Activated T-cell treated with anti-CD3 and anti-CD28 coated beads, Interleukin-2, amount 50 U/mL, for 4 hours (primary cell): ENCODE data around the gene GORASP1. TPM values are rescaled to one million over a fixed set of nuclear protein-coding genes. Genes with fewer than 3 reads are reported as not detected.
A peak's percentile ranks its signal among the peaks of the same experiment; 100 is the strongest.

ENCODE experiments used
- ATAC-seq, 2 donors: fragments of 200-7000 bp; cut with Tn5 transposase; one replicate each; pipeline ENCODE4 v1.10.0; 2021
- DNase-seq: peaks from one replicate; pipeline ENCODE4 v3.0.0-alpha.2; 2020
- H3K27me3 Mint-ChIP-seq: one replicate; pipeline ENCODE4 v1.8.0; 2021; ENCODE audit warnings: low read depth, mixed read lengths
- H3K36me3 Mint-ChIP-seq: one replicate; pipeline ENCODE4 v1.8.0; 2022; ENCODE audit warnings: mixed read lengths; ENCODE audit not compliant: insufficient read depth
- H3K4me1 Mint-ChIP-seq: one replicate; pipeline ENCODE4 v1.8.0; 2021; ENCODE audit warnings: low read depth, mixed read lengths
- H3K4me3 Mint-ChIP-seq: one replicate; pipeline ENCODE4 v1.8.0; 2021; ENCODE audit warnings: mild to moderate bottlenecking, moderate library complexity, mixed read lengths
- H3K9me3 Mint-ChIP-seq: one replicate; pipeline ENCODE4 v1.8.0; 2021; ENCODE audit warnings: mixed read lengths
- total RNA-seq, 3 donors: library from RNA; stranded (reverse); gene quantifications; one replicate each; pipeline ENCODE4 v1.2.1, GENCODE V29; 2021

Gene GORASP1
- total RNA-seq, 3 donors from 2014 or later, result 31.8 to 34.7 (median 33.0) TPM

DNA sequence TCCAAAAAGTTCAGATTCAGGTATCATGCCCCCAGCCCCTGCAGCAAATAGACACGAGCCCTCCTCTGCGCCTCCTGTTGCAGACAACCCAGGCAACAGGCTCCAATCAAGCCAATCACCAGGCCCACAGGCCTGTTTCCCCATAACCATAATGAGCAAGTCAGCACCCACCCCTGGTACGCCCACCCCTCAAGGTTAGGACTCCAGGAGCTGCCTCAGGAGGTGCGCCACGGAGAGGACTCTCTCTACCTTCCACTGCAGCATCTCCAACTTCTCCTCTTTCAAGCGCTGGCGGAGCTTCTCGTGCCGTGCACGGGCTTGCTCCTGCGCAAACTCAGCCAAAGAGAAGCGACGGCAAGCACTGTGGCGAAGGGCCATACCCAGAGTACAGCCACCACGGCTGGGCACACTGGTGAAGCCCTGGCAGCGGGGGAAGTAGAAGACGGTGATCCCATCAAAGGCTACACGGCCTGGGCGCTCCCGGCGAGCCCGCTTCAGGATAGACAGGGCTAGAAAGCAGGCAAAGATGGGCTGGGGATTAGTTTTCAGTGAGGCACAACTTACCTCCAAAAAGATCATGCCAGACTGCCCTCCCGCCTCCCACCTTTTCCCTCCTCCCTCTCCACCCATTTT lies 37.4 kb upstream of the GORASP1 start:
- DNase-seq (no peak), ATAC-seq (no peak)
- H3K36me3 Mint-ChIP-seq, result peaks cover 70% of the 10 kb centered on the region
- H3K9me3 Mint-ChIP-seq, result no peaks in the 10 kb centered on the region
- no peak overlapping the region for H3K4me3 Mint-ChIP-seq
- peaks cover 60% of the 10 kb centered on the region for H3K4me1 Mint-ChIP-seq
- H3K27me3 Mint-ChIP-seq, result no peaks in the 10 kb centered on the region

DNA sequence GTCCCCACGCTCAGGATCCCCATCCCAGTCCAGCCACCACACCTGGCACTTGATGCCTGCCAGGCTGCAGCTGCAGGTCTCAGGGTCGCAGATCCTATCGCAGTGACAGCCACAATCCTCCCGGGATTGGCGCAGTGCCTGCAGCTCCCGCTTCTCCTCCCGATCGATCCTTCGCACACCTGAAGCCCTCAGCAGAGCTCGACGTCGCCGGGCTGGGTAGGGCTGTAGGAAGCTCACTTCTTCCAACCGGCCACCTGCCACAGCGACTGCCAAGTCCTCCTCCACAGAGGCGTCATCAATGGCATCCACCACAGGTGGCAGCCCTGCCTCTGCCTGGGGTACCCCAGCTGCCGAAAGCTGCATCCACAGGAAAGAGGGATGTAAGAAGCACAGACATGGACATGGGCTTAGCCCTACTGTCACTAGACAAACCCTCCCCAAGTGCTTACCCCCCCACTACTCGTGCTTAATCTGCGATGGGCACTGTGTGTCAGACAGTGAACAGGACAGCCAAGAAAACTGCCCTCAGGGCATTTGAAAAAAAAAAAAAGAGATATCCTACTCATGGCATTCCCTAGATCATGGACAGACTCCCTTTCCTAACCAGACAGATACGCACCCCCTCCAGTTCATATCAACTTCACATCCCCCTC lies 36.8 kb upstream of the GORASP1 start:
- peaks cover 64% of the 10 kb centered on the region for H3K36me3 Mint-ChIP-seq
- peaks cover 55% of the 10 kb centered on the region for H3K4me1 Mint-ChIP-seq
- no peak overlapping the region for H3K4me3 Mint-ChIP-seq
- DNase-seq, result no peak
- no peak for ATAC-seq
- H3K27me3 Mint-ChIP-seq, result no peaks in the 10 kb centered on the region
- no peaks in the 10 kb centered on the region for H3K9me3 Mint-ChIP-seq

DNA sequence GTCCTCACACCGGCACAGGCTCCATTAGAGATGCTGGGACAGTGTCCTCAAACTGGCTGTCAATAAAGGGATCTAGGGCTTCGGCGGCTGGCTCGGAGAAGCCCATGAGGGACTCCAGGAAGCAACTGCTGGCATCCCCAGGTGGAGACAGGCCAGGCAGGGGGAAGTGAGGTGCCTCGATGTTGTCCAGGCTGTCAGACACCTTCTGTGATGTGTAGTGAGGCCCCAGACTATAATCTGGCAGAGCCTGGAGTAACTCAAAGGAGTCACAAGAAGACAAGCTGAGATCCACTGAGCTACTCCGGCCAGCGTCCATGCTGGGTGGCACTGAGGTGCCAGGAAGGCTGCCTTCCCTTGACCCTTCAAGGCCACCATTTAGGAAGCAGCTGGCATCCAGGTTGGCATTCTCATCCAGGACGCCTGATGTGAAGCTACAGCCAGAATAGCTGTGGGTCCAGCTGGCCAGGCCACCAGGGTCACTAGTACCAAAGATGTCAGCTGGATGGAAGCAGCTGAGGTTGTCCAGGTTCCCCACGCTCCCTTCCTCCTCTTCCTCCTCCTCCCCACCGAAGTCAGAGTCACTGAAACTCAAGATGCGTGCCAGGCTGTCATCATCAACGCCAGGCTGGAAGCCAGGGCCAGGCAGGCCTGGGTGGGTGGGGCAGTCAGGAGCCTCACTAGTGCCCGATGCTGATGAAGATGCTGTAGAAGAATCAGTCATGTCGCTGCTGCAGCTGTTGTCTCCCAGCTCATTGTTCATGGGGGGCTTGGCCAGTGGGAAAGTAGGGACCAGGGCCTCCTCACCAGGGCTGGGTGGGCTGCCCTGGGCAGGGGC lies 35.8 kb upstream of the GORASP1 start:
- no peak for ATAC-seq
- peaks cover 52% of the 10 kb centered on the region for H3K4me1 Mint-ChIP-seq
- no peaks in the 10 kb centered on the region for H3K9me3 Mint-ChIP-seq
- no peak overlapping the region for H3K4me3 Mint-ChIP-seq
- H3K27me3 Mint-ChIP-seq, result no peaks in the 10 kb centered on the region
- DNase-seq, result no peak
- H3K36me3 Mint-ChIP-seq, result peaks cover 55% of the 10 kb centered on the region

DNA sequence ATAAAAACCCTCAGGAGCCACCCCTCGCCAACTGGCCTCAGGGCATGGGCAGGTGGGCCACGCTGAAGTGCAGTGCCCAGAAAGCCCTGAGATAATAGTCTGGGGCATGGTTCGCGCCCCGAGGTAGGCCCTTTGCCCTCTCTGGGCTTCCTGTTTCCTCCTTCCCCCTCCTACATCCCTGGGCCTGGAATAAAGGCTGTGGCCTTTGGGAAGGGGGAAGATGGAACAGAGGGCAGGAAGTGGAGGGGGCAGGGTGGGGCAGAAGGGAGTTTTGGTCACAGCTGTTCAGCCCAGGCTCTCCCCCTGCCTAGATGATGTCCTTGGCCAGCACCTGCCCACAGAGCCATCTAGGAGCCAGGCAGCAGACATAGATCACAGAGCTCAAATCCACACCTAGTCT lies 34.6 kb upstream of the GORASP1 start:
- H3K27me3 Mint-ChIP-seq, result no peaks in the 10 kb centered on the region
- H3K4me1 Mint-ChIP-seq, result peaks cover 40% of the 10 kb centered on the region
- H3K4me3 Mint-ChIP-seq, result no peak overlapping the region
- peaks cover 54% of the 10 kb centered on the region for H3K36me3 Mint-ChIP-seq
- no peak for DNase-seq
- ATAC-seq, result no peak
- no peaks in the 10 kb centered on the region for H3K9me3 Mint-ChIP-seq

DNA sequence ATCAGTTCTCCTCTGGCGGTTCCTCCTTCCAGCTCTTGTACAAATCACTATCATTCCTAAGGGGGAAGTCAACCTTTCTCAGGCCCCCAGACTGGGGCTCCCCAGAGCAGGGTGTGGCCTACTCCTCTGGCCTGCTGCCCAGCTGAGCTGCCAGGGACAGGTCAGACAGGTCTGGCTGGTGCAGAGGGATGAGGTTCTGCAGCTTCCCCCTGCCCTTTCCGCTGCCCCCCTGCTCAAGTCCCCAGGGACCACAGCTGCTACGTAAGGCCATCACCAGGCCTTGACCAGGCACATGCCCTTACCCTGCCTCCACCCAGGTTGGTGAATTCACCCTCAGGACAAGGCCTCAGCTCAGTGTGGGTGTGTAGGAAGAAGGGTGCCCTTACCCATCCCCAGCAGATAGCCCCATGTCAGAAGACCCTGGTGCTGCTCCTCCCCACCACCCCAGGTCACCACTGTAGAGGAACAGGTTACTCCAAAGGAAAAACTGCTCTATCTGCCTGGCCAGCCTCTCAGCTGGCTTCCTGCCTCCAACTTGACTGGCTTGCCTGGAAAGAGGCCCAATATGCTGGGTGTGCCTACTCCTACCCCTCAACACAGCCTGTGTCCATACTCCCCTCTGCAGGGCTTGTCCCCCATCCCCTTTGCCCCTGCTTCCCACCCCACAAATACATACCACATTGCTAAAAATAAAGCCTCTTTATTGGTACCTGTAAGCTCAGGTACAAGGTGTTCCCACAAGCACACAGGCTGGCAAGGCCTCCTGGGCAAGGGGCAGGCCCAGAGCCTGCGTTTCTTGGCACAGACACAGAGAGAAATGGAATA lies 34.0 kb upstream of the GORASP1 start:
- ATAC-seq (peak in 1 of 2 donors; percentile 2), DNase-seq (no peak)
- Mint-ChIP-seq H3K9me3 (no peaks in the 10 kb centered on the region), H3K36me3 (peaks cover 47% of the 10 kb centered on the region), H3K27me3 (no peaks in the 10 kb centered on the region), H3K4me1 (peaks cover 33% of the 10 kb centered on the region), H3K4me3 (no peak overlapping the region)

DNA sequence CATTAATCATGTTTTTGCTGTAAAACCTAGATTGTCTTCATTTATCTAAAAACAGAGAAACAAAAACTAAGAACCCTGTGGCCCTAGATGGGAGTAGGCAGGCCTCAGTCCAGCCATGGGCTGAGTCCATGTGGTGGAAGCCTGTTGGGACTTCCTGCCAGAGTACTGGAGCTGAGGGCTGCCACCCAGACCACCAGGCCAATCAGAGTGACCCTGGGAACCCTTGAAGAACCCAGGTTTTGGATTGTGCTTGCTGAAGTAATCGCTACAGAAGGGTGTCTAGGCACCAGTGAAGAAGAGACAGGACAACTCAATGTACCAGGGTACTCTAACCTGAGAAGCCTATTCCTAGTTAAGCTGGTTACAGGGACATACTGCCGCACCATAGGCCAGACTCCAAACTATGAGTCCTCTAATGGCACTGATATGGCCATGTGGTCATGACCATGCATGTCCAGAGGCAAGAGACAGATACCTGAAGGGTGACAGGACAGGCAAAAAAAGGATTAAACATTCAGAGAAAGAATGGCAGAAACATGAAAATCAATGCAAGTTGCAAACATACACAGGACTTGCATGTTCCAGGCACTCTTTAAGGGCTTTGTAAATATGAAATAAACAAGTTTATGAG lies 33.0 kb upstream of the GORASP1 start:
- Mint-ChIP-seq H3K27me3 (no peaks in the 10 kb centered on the region), H3K4me1 (peaks cover 26% of the 10 kb centered on the region), H3K4me3 (no peak overlapping the region), H3K9me3 (no peaks in the 10 kb centered on the region), H3K36me3 (peaks cover 40% of the 10 kb centered on the region)
- DNase-seq (no peak), ATAC-seq (no peak)

DNA sequence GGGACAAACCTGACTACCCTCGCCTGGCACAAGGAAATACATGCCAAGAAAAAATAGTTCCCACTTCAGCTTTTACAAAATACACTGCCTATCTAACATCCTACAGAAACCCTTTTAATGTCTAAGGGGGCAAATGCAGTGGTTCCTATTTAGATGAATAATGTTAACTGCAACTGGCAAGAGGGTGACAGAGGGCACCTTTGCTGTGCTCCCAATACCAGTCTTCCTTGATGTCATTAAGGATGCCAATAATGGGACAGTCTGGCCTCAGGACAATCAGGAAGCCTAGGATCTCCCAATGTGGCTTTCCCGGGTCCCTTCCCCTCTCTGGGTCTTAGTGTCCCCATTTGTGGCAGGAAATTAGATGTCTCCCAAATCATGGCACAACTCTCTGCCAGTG lies 32.0 kb upstream of the GORASP1 start:
- Mint-ChIP-seq H3K9me3 (no peaks in the 10 kb centered on the region), H3K27me3 (no peaks in the 10 kb centered on the region), H3K4me1 (peaks cover 23% of the 10 kb centered on the region), H3K36me3 (peaks cover 37% of the 10 kb centered on the region), H3K4me3 (no peak overlapping the region)
- ATAC-seq (no peak), DNase-seq (no peak)

DNA sequence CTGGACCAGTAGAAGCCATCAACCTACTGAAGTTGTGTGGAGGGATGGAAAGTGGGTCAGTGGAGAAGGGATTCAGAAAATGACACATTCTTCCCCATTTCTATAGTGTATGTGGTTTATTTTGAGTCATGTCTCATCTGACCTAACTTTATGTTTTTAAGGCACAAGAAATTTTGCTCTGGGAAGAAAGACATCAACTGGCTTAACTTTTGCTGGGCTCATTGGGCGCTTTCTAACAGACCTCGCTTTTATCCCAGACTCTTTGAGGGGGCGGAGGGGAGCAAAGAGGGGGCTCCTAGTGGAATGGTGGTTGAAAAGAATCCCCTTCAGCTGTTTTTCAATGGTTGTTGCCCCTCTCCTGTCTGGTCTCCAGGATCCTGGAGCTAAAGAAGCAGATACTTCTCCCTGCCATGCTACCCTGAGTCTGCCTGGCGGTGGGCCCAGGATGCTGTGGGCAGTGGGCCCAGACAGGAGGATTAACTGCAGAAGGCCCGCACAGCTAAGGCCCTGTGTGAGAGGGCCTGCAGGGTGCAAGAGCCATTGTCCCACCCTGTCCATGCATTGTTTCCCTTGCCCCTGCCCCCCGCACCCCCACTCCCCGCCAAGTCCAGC lies 31.5 kb upstream of the GORASP1 start:
- ATAC-seq (peak; percentile 32 to 33), DNase-seq (no peak)
- Mint-ChIP-seq H3K36me3 (peaks cover 32% of the 10 kb centered on the region), H3K9me3 (no peaks in the 10 kb centered on the region), H3K4me3 (no peak overlapping the region), H3K4me1 (peaks cover 22% of the 10 kb centered on the region), H3K27me3 (no peaks in the 10 kb centered on the region)

DNA sequence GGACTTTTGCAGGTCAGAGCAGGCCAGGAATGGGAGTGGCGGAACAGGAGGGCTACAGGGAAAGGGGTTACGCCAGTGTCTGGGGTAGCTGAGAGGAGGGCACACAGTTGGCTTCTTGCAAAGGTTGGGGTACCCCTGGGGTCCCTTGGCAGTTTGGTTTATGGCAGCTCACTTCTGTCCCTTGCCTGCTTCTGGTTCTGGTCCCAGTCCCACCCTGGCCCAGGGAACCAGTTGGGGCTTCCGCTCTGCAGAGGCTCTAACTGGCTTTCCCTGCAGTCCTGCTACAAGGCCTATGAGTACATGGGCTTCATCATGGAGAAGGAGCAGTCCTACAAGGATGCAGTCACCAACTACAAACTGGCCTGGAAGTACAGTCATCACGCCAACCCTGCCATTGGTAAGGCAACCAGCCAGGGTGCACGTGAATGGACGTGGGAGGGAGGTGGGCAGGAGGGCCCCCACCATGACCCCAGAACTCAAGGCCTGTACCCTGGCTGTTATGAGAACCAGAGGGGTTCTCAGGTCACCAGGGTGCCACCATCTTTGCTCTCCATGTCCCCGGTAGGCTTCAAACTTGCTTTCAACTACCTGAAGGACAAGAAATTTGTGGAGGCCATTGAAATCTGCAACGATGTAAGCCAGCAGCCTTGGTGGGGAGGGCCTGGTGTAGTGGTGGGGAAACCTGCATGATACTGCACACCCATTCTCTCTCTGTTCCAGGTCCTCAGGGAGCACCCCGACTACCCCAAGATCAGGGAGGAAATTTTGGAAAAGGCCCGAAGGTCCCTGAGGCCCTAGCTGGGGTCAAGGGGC lies 30.8 kb upstream of the GORASP1 start:
- no peaks in the 10 kb centered on the region for H3K9me3 Mint-ChIP-seq
- peaks cover 22% of the 10 kb centered on the region for H3K4me1 Mint-ChIP-seq
- peaks cover 28% of the 10 kb centered on the region for H3K36me3 Mint-ChIP-seq
- DNase-seq (no peak), ATAC-seq (no peak)
- H3K27me3 Mint-ChIP-seq, result no peaks in the 10 kb centered on the region
- no peak overlapping the region for H3K4me3 Mint-ChIP-seq

DNA sequence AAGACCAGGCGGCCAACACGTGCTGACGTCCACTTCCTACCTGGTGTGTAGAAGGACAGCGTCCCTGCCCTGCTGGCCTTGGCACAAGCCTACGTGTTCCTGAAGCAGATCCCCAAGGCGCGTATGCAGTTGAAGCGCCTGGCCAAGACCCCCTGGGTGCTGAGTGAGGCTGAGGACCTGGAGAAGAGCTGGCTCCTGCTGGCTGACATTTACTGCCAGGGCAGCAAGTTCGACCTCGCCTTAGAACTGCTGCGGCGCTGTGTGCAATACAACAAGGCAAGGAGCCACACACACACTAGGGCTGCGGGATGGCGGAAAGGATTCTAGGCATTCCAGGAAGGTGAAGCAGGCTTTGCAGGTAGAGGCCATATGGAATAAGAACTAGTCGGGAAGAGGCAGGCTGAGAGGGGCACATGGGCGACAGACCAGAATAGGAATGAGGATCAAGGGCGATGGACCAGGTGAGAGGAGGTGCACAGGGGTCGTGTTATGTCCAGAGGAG lies 30.1 kb upstream of the GORASP1 start:
- Mint-ChIP-seq H3K36me3 (peaks cover 23% of the 10 kb centered on the region), H3K4me1 (peaks cover 16% of the 10 kb centered on the region), H3K4me3 (no peak overlapping the region), H3K27me3 (no peaks in the 10 kb centered on the region), H3K9me3 (no peaks in the 10 kb centered on the region)
- ATAC-seq (no peak), DNase-seq (no peak)

DNA sequence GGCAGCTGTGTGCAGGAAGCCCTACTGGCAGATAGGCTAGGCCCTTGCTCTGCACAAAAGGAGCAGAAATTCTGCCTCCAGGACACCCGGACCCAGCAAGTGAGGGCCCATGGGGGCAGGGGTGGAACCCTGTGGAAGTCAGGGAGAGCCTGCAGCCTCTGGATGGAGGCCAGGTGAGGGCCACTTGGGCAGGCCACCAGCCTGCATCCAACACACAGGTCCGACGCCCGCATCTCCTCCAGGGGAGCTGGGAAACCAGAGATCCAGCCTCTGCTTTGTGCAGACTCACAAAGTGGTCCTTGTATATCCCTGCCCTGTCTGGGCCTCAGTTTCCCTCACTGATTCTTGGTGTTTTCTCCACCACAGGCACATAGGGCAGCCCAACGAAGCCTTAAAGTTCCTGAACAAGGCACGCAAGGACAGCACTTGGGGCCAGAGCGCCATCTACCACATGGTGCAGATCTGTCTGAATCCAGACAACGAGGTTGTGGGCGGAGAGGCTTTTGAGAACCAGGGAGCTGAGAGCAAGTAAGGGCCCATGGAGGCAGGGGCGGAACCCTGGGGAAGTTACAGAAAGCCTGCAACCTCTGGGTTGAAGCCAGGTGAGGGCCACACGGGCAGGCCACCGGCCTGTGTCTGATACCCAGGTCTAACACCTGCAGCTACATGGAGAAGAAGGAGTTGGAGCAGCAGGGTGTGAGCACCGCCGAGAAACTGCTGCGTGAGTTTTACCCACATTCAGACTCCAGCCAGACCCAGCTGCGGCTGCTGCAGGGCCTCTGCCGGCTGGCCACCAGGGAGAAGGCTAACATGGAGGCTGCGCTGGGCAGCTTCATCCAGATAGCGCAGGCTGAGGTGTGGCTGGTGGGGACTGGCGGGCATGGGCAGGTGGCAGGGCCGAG lies 29.4 kb upstream of the GORASP1 start:
- H3K4me1 Mint-ChIP-seq, result peaks cover 16% of the 10 kb centered on the region
- ATAC-seq, result no peak
- no peak overlapping the region for H3K4me3 Mint-ChIP-seq

DNA sequence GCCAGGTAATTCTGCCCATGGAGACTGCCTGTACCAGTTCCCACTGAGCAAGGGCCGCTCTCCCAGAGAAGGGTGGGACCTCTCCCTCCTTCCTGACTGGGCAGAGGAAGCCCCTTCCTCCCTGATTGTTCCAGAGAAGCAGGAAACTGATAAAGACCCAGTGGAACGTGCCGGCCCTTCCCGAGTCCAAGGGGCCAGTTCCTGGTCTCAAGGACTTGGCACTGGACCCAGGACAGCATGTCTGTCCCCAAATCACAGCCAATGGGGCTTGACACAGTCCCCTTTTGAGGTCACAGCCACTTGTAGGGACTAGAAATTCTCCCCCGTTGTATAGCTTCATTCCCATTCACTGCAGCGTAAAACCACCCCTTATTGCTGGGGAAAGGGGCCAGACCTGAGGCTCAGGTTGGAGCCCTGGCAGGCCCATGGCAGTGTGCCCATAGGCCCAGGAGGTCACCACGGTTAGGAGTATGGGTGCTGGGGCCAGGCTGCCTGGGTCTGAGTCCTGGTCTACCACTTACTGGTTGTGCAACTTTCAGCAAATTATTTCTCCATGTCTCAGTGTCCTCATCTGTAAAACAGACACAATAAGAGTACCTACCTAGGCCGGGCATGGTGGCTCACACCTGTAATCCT lies 27.9 kb upstream of the GORASP1 start:
- Mint-ChIP-seq H3K36me3 (peaks cover 4% of the 10 kb centered on the region), H3K9me3 (no peaks in the 10 kb centered on the region), H3K27me3 (no peaks in the 10 kb centered on the region), H3K4me3 (no peak overlapping the region), H3K4me1 (peaks cover 8% of the 10 kb centered on the region)
- ATAC-seq (no peak), DNase-seq (no peak)

More for the DNA sequence above, 29.4 kb upstream of the GORASP1 start:
- Mint-ChIP-seq H3K27me3 (no peaks in the 10 kb centered on the region), H3K36me3 (peaks cover 19% of the 10 kb centered on the region), H3K9me3 (no peaks in the 10 kb centered on the region)
- DNase-seq, result no peak
